ENCODE results near the gene GJA10. TPM values are rescaled to one million over a fixed set of nuclear protein-coding genes. Genes with fewer than 3 reads are reported as not detected.
A peak's percentile ranks its signal among the peaks of the same experiment; 100 is the strongest.

Gene GJA10
- total RNA-seq, 2 experiments from 2014 or later = not detected

DNA sequence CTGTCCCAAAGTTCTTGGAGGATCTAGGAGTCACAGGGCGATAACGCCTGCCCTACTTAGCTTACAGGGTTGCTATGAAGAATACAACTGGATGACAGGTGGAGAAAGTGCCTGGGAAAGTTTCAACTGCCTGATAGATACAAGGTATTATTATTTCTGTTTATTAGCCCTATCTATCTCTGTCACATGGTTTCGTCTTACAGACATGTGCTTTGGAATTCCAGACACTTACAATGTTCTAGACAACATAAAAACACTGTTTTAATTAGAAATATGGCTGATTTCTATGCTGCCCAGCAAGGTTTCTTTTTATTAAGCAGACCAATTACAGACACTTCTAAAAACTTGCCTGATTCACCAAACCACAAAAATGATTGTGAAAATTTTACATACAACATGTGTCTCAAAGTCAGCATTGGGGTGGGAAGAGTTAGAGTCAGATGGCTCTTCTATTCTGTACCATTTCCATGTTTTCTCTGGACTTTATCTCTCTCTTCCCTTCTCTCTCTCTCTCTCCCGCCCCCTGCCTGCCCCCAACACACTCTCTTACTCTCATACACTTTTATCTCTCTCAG, 50.0 kb downstream of the GJA10 start:
- Histone ChIP-seq H3K27ac (ENCODE audit: low read depth, low read length, poor library complexity, severe bottlenecking) (no peak overlapping the region), H3K9me2 (ENCODE audit: insufficient read depth, low read length) (no peaks in the 10 kb centered on the region), H3K36me3 (ENCODE audit: insufficient read depth, low read length) (peaks cover 90% of the 10 kb centered on the region), H3K9me3 (ENCODE audit: low read length) (no peaks in the 10 kb centered on the region), H3K4me1 (ENCODE audit: insufficient read depth, low read length, poor library complexity, severe bottlenecking) (no peaks in the 10 kb centered on the region), H3K4me3 (ENCODE audit: low read depth, low read length, poor library complexity, severe bottlenecking) (no peak overlapping the region), H4K20me1 (ENCODE audit: insufficient read depth, low read length) (no peaks in the 10 kb centered on the region), H2AFZ (ENCODE audit: low read length) (no peak overlapping the region), H3K4me2 (ENCODE audit: low read length) (no peak overlapping the region), H3K79me2 (ENCODE audit: insufficient read depth, low read depth, low read length) (peaks cover 17% of the 10 kb centered on the region; the same call in 1 of the 2 replicates)
- ChIA-PET POLR2A (interaction anchor here (0.6 kb wide), 1 partner anchor 53 kb away, joined by 5 read pairs; no protein-coding TSS in a partner anchor), CTCF (ENCODE audit: unreplicated experiment) (no interaction called here)
- DNase-seq (ENCODE audit: low spot score) = no peak
- TF ChIP-seq EZH2phosphoT487 (IDR thresholded peaks at IDR 0.05; ENCODE audit: borderline replicate concordance, low read depth, low read length) = no peak
- TF ChIP-seq, protein P1, sequence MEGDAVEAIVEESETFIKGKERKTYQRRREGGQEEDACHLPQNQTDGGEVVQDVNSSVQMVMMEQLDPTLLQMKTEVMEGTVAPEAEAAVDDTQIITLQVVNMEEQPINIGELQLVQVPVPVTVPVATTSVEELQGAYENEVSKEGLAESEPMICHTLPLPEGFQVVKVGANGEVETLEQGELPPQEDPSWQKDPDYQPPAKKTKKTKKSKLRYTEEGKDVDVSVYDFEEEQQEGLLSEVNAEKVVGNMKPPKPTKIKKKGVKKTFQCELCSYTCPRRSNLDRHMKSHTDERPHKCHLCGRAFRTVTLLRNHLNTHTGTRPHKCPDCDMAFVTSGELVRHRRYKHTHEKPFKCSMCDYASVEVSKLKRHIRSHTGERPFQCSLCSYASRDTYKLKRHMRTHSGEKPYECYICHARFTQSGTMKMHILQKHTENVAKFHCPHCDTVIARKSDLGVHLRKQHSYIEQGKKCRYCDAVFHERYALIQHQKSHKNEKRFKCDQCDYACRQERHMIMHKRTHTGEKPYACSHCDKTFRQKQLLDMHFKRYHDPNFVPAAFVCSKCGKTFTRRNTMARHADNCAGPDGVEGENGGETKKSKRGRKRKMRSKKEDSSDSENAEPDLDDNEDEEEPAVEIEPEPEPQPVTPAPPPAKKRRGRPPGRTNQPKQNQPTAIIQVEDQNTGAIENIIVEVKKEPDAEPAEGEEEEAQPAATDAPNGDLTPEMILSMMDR (conservative IDR thresholded peaks at IDR 0.05; ENCODE audit: low read length) = no peak
- intact Hi-C loops (cut with micrococcal nuclease; ENCODE audit: unreplicated experiment) = loop anchor here (5.0 kb wide), 1 partner anchor 448 kb away; no protein-coding TSS in a partner anchor
- no TSS peak for BruUV-seq (replicated peaks)

DNA sequence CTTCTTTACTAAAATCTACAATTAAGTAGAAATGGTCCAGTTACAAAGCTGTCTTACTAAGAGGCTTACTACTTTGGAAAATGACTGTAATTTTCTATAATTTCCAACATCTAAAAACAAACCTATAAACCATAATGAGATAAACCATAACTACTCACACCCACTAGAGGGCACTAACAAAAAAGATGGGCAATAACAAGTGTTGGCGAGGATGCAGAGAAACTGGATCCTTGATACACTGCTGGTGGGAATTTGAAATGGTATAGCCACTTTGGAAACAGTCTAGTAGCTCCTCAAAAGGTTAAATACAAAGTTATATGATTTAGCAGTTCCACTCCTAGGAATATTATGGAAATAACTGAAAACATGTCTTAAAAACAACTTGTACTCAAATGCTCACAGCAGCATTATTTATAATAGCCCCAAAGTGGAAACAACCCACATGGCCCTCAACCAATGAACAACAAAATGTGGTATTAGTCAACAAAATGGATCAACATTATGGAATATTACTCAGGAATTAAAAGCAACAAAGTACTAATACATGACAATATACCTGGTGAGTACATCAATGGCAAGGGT, 50.6 kb downstream of the GJA10 start:
- no peaks in the 10 kb centered on the region for H3K9me2 ChIP-seq (ENCODE audit: insufficient read depth, low read length)
- DNase-seq (ENCODE audit: low spot score) = peak; percentile 27
- ChIA-PET POLR2A (interaction anchor here (0.6 kb wide), 1 partner anchor 53 kb away, joined by 5 read pairs; no protein-coding TSS in a partner anchor), CTCF (ENCODE audit: unreplicated experiment) (no interaction called here)
- no peaks in the 10 kb centered on the region for H3K4me1 ChIP-seq (ENCODE audit: insufficient read depth, low read length, poor library complexity, severe bottlenecking)
- no peaks in the 10 kb centered on the region for H3K9me3 ChIP-seq (ENCODE audit: low read length)
- H3K36me3 ChIP-seq (ENCODE audit: insufficient read depth, low read length) = peaks cover 92% of the 10 kb centered on the region
- no peak overlapping the region for H2AFZ ChIP-seq (ENCODE audit: low read length)
- intact Hi-C loops (cut with micrococcal nuclease; ENCODE audit: unreplicated experiment) = loop anchor here (5.0 kb wide), 1 partner anchor 447 kb away; no protein-coding TSS in a partner anchor
- no peaks in the 10 kb centered on the region for H4K20me1 ChIP-seq (ENCODE audit: insufficient read depth, low read length)
- BruUV-seq (replicated peaks) = no TSS peak
- H3K4me2 ChIP-seq (ENCODE audit: low read length) = no peak overlapping the region
- peaks cover 17% of the 10 kb centered on the region; the same call in 1 of the 2 replicates for H3K79me2 ChIP-seq (ENCODE audit: insufficient read depth, low read depth, low read length)
- H3K27ac ChIP-seq (ENCODE audit: low read depth, low read length, poor library complexity, severe bottlenecking) = no peak overlapping the region
- TF ChIP-seq EZH2phosphoT487 (IDR thresholded peaks at IDR 0.05; ENCODE audit: borderline replicate concordance, low read depth, low read length) = no peak
- TF ChIP-seq, protein P1 (conservative IDR thresholded peaks at IDR 0.05; ENCODE audit: low read length) = peak; percentile 89
- no peak overlapping the region for H3K4me3 ChIP-seq (ENCODE audit: low read depth, low read length, poor library complexity, severe bottlenecking)

Small RNA genes lying within 50 kb of the gene (small RNA-seq; reads per million reads assigned to genes)
- gene RF00019 = not detected

Other genes with a start within 250 kb of the GJA10 start
- 42.9 and 48.6 TPM in 2 replicates for gene MDN1, start 74.7 kb upstream of the GJA10 start, total RNA-seq (2014; rRNA removed; shearing (Covaris generic))
- 55.3 and 62.3 TPM in 2 replicates for gene MDN1, start 74.7 kb upstream of the GJA10 start, total RNA-seq (2022)
- 22.6 and 23.7 TPM in 2 replicates for gene CASP8AP2, start 64.6 kb upstream of the GJA10 start, total RNA-seq (2014; rRNA removed; shearing (Covaris generic))
- gene CASP8AP2, start 64.6 kb upstream of the GJA10 start, total RNA-seq (2022) = 39.5 and 40.0 TPM in 2 replicates